HG03045 (cell line): ENCODE results near the gene CACNB4.
"Not testable (repeated sequence)": the region's sequence is repeated elsewhere in the genome, so short reads cannot be mapped to it uniquely, and the experiment has no call there.

ENCODE experiments used
- ATAC-seq: cut with Tn5 transposase; IDR thresholded peaks from one replicate; pipeline ENCODE4 v1.9.1; 2021; ENCODE audit warnings: mild to moderate bottlenecking, moderate library complexity; ENCODE audit not compliant: unreplicated experiment

Gene CACNB4

DNA sequence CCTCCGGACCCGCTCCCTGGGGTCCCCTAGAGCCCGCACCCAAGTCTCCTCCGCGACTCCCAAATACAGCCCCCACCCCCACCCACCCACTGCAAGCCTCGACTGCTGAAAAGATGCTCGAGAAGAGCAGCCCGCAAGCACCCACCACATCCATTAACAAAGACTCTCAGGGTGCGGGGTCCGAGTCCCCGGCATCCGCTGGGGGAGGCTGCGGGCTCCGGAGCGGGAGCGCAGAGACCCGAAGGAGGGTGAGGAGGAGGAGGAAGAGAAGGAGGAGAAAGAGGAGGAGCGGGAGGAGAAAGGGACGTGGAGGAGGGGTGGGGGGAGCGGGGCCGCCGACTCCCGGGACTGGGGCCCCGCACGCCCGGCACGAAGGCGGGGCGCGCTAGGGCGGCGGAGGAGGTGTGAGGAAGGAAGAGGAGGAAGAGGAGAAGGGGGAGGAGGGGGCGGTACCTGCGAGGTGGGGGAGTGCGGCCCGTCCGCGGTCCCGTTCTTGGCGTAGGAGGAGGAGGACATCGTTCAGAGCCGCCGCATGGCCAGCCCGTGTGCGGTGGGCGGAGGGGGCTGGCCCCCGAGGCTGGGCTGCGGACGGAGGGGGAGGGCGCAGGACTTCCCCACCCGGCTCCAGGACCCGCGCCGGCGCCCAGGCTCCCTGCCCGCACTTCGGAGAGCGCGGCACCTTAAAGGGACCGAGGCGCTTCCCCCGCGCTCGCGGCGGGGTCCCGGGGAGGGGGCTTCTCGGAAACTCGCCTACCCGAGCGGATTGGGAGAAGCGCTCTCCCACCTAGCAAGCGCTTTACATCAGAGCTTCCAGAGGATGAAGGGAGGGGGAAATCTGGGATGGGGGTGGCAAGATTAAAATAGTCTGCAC lies at the start of gene CACNB4:
TSS of gene CACNB4 (minus strand) at position 549 of the 871 bp plus-strand sequence.
- ATAC-seq = no peak

DNA sequence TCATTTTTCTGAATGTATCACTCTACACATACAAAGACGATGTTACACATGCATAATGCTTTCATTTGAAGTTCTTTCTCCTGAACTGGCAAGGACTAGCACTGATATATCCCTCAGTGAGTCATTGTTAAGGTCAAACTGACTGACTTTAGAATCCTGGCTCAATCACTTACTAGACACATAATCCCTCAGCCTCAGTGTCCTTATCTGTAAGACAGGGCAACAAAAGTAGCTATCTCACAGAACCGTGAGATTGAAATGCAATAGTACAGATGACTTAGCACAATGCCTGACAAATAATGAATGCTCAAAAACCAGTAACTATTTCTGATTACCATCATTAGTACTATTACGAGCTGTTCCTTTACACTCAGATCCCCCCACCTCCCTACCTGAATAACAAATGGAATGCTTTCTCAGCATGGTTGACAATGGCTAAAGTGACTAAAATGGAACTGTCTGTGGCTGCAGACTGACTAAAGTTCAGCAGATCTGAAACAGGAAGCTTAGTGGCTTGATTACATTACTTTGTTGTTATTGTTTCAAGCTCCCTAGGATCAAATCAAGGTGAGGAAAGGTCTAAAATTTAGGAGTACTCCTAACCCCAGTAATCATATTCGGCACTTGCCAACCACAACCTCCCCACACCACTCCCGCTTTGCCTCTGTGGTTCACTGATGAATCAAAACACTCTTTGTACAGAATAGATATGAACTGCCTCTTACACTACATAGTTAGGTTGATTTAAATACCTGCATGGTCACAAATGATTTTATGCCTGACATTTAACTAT lies 35.8 kb upstream of the CACNB4 start:
- peak; percentile 74 for ATAC-seq

DNA sequence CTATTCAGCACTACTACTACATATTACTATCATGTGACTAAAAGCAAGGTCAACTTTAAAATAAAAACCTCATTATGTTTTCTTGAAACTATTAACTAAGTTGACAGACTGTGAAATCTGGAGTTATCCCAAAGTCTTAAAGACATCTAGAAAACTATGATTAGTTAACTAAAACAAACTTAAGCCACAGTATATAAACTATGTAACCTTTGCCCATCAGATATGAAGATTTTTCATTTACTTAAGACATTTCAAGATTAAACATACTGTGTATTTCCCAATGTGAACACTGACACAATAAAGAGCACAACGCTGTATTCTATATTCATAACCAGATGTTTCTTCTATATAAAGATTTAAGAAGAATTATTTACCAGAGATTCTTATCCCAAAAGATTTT lies 33.5 kb upstream of the CACNB4 start:
- no peak for ATAC-seq

DNA sequence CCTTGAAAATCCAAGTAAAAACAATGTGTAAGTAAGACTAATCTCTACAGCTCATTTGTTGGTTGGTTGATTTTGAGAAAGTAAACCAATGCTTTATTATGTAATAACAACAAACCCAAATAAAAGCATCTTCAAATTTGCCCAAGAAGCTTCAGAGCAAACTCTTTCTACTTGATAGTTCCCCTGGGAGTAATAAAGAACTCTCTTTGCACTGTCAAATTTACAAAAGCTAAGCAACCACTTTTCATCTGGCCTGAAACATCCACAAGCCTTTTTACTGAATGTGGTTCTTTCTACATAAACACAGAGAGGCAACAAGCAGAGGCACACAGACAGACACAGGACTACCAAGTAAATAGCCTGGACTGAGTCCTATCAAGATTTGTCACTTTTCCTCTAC lies 28.8 kb upstream of the CACNB4 start:
- no peak for ATAC-seq

DNA sequence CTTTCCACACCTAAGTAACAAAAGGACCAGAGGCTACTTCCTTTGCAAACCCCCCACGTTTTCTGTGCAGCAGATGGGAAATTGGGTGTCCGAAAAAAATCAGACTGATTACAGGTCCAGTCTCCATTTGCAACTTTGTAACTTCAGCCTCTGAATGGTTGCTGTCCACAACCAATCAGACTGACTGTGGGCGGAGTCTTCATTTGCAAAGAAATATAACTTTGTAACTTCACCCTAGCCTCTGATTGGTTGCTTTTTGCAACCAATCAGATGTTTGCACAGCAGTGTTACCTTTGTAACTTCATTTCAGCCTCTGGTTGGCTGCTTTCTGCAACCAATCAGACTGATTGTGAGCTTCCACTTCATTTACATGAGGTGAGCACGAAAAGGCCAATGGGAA lies 27.8 kb upstream of the CACNB4 start:
- no peak for ATAC-seq

DNA sequence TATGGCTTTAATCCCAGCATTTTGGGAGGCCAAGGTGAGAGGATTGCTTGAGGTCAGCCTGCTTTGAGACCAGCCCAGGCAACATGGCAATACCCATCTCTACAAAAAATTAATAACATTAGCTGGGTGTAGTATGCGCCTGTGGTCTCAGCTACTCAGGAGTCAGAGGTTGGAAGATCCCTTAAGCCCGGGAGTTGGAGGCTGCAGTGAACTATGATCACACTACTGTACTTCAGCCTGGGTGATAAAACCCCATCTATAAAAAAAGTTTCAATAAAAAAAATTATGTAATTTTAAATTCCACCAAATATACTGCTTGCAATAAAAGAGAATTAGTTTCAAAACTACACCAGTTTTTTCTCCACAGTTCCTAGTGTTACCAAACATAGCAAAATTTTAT lies 23.3 kb upstream of the CACNB4 start:
- no peak for ATAC-seq

DNA sequence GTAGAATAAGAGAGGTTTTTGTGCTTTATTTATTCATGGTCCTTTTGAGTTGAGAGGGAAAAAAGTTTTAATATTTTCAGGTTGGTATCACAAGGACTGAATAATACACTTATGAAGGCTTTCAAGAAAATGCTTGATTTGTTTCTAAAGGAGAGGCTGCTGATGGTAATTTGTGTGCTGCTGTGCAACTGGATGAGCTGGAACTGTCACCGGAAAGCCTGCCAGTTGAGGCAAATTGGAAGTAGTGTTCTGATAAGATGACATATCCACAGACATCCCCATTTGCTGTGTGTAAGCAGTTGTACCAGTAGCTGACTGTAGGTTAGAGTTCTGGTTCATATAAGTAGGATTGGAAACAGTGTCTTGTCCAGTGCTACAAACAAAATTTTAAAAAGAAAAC lies 21.6 kb upstream of the CACNB4 start:
- no peak for ATAC-seq

DNA sequence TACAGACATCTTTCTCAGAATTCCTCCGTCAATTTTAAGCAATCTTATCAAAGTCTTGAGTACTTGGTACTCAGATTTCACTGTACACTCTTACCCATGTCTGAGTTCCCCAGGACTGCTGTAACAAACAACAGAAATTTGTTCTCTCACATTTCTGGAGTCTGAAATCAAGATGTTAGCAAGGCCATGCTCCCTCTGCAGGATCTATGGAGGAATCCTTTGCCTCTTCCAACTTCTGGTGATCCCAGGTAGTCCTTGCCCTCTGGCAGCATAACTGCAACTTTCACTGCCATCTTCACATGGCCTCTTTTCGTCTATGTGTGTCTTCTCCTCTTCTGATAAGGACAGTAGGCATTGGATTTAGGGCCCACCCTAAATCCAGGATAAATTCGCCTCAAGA lies 17.1 kb upstream of the CACNB4 start:
- no peak for ATAC-seq

DNA sequence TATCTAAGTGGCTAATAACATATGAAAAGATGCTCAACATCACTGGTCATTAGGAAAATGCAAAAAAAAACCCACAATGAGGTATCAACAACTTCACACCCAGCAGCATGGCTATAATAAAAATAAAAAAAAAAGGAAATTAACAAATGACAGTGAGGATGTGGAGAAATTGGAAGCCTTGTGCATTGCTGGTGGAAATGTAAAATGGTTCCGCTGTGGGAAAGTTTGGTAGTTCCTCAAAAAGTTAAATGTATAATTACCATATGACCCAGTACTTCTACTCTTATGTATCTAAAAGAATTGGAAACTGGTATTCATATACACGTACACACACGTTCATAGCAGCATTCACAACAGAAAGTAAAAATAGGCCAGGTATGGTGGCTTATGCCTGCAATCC lies 15.5 kb upstream of the CACNB4 start:
- no peak for ATAC-seq

DNA sequence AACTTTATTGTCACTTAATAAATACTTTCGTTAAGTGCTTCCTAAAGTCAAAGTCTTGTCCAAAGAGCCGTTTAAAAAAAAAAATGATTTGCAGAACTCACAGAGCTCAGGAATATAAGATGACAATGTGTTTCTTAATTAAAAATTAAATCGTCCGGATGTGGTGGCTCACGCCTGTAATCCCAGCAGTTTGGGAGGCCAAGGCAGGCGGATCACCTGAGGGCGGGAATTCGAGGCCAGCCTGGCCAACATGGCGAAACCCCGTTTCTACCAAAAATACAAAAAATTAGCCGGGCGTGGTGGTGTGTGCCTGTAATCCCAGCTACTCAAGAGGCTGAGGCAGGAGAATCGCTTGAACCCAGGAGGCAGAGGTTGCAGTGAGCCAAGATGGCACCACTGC lies 8.3 kb upstream of the CACNB4 start:
- not testable (repeated sequence) for ATAC-seq

DNA sequence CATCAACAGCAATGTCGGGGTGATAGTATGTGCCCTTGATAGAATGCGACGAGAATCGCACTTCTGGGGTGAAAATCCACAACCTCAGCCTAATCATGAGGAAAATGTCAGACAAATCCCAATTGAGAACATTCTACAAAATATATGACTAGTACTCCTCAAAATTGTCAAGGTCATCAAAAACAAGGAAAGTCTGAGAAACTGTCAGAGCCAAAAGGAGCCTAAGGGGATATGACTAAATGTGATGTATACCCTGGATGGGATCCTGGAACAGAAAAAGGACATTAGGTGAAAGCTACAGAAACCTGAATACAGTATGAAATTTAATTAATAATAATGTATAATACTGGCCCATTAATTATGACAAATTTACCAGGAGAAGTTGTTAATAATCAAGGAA lies 7.6 kb upstream of the CACNB4 start:
- ATAC-seq = no peak

DNA sequence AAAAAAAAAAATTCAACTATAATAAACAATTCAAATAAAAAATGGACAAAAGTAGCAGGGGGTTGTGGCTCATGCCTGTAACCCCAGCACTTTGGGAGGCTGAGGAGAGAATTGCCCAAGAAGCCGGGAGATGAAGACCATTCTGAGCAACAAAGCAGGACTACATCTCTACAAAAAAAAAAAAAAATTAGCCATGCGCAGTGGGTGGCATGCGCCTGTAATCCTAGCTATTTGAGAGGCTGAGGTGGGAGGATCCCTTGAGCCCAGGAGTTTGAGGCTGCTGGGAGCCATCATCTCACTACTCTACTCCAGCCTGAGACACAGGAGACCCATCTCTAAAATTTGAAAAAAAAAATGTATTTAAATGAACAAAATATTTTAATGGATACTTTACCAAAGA lies 4.4 kb upstream of the CACNB4 start:
- ATAC-seq = no peak

DNA sequence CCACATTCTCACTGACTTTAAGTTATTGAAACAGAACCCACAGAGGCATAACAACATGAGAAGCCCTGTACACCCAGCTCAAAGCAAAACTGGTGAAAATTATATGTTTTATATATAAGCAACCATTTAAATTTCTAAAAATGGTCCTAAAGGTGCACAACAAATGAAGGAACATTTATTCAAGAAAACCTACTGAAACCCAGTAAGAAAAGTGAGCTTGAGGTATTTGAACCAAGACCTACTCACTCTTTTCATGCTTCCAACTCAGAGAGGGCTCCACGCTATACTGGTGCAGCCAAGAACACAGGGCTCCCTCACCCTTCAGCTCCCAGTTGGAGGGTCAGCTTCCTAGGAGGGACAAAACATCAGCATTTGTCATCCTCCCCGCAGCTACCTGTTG lies 2.1 kb upstream of the CACNB4 start:
- ATAC-seq = no peak

DNA sequence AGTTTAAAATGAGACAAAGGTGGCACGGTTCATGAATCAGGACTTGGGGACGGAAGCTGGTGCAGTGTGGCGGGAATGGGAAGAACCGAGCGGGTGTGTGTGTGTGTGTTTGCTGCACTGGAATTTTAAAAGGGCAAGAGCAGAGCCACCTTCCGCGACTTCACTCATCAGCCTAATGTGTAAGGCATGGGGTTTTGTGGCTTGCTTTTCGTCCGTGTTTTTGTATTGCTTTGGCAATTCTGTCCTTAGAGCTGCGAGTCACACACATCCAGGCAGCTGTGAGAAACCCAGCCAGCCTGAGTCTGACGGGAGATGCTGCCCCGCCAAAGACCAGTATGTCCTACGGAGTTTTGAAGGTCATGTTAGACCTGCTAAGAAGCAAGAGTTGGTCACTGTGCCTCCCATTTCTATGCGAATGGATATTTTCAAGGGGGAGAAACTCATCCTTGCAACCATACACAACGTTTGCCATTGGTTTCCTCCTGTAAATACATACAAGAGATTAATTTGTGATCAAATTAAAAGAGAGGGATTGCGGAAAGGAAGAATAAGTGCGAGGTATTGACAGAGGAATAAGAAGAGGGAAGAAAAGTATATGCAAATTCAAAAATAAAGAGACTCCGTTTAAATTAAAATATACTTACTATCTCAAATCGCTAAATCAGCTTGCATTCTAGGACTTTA lies 665 bp upstream of the CACNB4 start:
- ATAC-seq = no peak

DNA sequence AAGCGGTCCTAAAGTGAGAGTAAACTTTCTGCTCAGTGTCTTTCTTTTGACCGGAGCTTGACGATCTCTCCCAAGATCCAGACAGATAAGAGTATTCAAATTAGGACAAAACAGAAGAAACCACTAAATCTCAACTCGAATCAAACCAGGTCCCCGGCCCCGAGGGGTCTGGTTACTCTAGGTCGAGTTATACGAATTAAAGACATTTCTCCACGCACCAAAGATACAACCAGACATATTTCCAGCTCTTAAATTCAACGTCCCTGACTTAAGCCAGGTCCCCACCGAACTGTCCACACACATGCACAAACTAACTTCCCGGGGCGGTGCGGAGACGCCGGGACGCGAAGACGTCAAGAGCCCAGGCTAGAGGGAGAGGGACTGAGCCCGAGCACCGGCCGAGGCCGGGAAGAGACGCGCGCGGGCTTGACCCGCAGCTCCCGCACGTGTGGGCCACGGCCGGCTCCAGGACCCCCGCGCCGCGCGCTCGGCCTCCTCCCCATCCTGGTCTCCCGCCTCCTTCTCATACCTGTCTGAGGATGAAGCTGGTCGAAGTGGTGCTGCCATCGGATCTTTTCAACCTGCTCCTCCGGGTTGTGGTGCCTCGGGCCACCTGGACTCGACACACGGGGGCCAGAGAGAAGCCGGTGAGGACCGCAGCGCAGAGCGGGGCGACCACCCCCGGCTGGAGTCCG lies 896 bp downstream of the CACNB4 start:
- no peak for ATAC-seq

DNA sequence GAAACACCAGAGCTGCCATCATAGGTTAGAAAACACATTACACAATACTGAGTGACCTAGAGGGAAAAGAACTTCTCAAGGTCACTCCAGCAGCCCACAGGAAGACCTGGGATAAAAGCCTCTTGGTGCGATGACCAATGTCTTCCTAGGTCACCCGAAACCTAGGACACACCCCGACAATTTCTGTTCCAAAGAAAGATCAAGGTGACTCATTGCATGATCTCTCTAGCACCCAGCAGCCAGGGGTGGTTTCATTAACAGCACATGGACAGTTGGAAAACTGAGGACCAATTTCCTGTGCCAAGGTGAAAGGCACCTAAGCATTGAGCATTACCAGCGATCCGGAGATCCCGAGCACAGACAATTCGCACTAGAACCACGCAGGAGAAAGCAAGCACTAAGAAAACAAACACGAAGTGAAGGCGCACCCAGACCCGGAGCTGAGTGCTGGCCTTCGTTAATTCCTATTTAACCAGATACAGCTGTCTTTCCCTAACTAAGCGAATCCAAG lies 1.5 kb downstream of the CACNB4 start:
- no peak for ATAC-seq

DNA sequence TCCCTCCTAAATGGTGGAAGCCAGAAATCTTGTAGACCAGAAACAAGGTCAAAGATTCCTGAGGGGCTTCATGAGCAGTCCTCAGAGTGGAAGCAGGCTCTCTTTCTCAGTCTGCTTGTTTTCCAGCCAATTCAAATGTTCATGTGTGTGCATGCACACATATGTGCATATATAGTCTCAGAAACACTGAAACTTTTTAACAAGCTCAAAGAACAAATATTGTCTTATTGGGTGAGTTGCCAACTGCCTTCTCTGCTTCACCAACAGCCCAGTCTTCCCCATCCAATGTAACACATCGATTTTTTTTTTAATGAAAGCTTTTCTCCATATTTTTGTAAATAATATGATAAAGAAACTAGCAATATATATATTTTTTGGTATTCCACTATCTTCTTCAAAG lies 3.7 kb downstream of the CACNB4 start:
- no peak for ATAC-seq

DNA sequence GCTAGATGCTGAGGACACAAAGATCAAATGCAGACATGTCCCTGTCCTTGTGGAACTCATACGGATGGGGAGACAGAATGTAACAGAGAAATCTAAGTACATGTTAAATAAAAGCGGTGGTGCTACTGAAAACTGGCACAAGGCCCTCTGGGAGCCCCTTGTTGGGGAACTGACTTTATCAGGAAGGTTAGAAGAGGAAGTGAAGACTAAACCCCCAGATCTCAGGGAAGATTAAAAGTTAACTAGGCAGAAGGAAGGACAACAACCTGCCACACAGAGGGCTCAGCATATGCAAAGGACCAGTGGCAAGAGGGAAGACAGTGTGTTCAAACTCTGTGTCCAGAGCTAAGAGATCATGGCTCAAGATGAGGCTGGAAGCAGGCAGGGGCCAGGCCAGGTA lies 4.8 kb downstream of the CACNB4 start:
- ATAC-seq = no peak

DNA sequence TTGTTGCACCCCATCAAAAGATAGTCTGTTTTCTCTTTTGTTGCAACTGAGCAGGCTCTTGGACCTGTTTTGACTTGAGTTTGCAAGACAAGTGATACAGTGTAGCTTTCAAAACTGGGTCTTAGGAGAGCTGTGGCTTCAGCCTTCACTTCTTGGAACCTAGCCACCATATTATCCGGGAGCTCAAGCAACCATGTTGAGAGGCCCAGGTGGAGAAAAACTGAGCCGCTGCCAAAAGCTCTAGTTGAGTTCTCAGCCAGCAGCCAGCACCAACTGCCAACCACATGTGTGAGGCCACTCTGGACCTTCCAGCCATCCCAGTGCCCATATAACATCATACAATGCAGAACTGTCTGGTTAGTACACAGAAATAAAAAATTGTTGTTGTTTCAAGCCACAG lies 5.4 kb downstream of the CACNB4 start:
- ATAC-seq = no peak

DNA sequence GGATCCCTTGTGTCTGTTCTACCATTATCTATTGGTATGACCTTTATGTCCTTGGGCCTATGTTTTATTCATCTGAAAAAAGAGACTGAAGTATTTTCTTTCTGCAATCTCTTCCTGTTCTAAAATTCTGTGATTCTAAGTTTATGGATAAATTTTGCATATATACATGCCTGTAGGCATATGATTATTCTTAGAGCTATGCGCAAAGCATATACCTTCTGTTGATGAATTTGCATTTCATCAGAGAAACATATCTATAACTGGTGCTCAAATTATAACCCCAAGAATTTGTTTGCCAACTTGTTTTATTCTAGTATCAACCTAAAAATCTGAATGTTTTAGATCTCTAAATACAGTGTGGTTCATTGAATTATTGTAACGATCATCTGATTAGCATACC lies 6.7 kb downstream of the CACNB4 start:
- ATAC-seq = no peak

DNA sequence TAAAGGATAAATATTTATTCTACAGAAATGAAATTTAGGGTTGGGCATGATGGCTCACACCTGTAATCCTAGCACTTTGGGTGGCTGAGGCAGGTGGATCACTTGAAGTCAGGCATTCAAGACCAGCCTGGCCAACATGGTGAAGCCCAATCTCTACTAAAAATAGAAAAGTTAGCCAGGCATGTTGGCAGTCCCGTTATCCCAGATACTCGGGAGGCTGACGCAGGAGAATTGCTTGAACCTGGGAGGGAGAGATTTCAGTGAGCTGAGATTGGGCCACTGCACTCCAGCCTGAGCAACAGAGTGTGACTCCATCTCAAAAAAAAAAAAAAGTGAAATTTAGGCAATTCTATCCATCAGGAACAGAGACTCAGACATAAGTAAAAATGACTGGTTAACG lies 8.1 kb downstream of the CACNB4 start:
- not testable (repeated sequence) for ATAC-seq
